ENCODE data around the gene CDT1. TPM values are rescaled to one million over a fixed set of nuclear protein-coding genes. Genes with fewer than 3 reads are reported as not detected.

Gene CDT1
- total RNA-seq, 4 donors from 2014 or later, result 0.17 to 1.4 (median 0.34) TPM; not detected in 1

DNA sequence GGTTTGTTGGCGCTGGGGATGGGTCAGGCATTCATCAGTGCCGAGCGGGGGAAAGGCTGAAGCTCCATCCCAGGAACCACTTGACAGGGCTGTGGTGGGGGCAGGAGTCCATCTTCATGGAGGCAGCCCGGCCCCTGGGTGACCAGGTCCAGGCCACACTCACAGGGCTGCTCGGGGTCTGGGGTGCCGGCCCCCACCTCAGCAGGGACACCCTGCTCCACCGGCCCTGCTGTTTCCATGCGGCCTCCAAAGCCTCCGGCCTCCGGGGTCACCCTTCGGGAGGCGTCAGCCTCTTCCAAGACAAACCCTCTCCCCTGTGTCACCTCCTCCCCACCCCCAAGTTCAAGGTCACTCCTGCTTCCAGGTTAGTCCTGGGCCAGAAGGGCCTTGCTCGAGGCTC, 31.1 kb downstream of the CDT1 start:
- DNase-seq (ENCODE audit: extremely low spot score), result no peak
- 92% methylated on average over 10 of the region's 13 CpGs for WGBS
- Histone ChIP-seq H3K4me3 (no peak overlapping the region), H3K27me3 (no peaks in the 10 kb centered on the region), H3K36me3 (peaks cover 14 to 56% (median 41%) of the 10 kb centered on the region in 4 donors), H3K27ac (replicated peaks in 1 of 4) (no peak overlapping the region), H3K4me1 (no peaks in the 10 kb centered on the region), H3K9me3 (no peaks in the 10 kb centered on the region)
- TF ChIP-seq, protein P1, sequence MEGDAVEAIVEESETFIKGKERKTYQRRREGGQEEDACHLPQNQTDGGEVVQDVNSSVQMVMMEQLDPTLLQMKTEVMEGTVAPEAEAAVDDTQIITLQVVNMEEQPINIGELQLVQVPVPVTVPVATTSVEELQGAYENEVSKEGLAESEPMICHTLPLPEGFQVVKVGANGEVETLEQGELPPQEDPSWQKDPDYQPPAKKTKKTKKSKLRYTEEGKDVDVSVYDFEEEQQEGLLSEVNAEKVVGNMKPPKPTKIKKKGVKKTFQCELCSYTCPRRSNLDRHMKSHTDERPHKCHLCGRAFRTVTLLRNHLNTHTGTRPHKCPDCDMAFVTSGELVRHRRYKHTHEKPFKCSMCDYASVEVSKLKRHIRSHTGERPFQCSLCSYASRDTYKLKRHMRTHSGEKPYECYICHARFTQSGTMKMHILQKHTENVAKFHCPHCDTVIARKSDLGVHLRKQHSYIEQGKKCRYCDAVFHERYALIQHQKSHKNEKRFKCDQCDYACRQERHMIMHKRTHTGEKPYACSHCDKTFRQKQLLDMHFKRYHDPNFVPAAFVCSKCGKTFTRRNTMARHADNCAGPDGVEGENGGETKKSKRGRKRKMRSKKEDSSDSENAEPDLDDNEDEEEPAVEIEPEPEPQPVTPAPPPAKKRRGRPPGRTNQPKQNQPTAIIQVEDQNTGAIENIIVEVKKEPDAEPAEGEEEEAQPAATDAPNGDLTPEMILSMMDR (IDR thresholded peaks at IDR 0.05), result no peak
- no peak for TF ChIP-seq POLR2AphosphoS5 (IDR thresholded peaks at IDR 0.05)
- TF ChIP-seq POLR2A (IDR thresholded peaks at IDR 0.05; ENCODE audit: low read depth), result no peak
- TF ChIP-seq EP300 (IDR thresholded peaks at IDR 0.05), result no peak
- intact Hi-C loops (cut with DNase I), result no loop called here

- intact Hi-C loops (cut with DNase I), result no loop called here
- TF ChIP-seq POLR2A (IDR thresholded peaks at IDR 0.05; ENCODE audit: low read depth) (no peak), POLR2AphosphoS5 (IDR thresholded peaks at IDR 0.05) (no peak), EP300 (IDR thresholded peaks at IDR 0.05) (no peak)
- TF ChIP-seq, protein P1 (IDR thresholded peaks at IDR 0.05), result no peak
- no peak overlapping the region for H3K27ac ChIP-seq (replicated peaks in 1 of 4)
- 82% methylated on average over 9 of the region's 11 CpGs for WGBS
- DNase-seq (ENCODE audit: extremely low spot score), result no peak
- H3K9me3 ChIP-seq, result no peaks in the 10 kb centered on the region
- no peak overlapping the region for H3K4me3 ChIP-seq
- H3K4me1 ChIP-seq, result no peaks in the 10 kb centered on the region
- H3K27me3 ChIP-seq, result no peaks in the 10 kb centered on the region
- peaks cover 21 to 58% (median 46%) of the 10 kb centered on the region in 4 donors for H3K36me3 ChIP-seq
Measured at GRCh38 chr16:88835383-88835782, 31.8 kb downstream of the CDT1 start.

- H3K27ac ChIP-seq (replicated peaks in 1 of 4), result no peak overlapping the region
- H3K4me3 ChIP-seq, result no peak overlapping the region
- 96% methylated on average over 15 of the region's 33 CpGs for whole genome bisulfite sequencing
- peaks cover 24 to 59% (median 48%) of the 10 kb centered on the region in 4 donors for H3K36me3 ChIP-seq
- no peak for DNase-seq (ENCODE audit: extremely low spot score)
- no peaks in the 10 kb centered on the region for H3K27me3 ChIP-seq
- intact Hi-C loops (cut with DNase I), result no loop called here
- TF ChIP-seq EP300 (IDR thresholded peaks at IDR 0.05) (no peak), POLR2AphosphoS5 (IDR thresholded peaks at IDR 0.05) (no peak), POLR2A (IDR thresholded peaks at IDR 0.05; ENCODE audit: low read depth) (no peak)
- TF ChIP-seq, protein P1 (IDR thresholded peaks at IDR 0.05), result no peak
- no peaks in the 10 kb centered on the region for H3K4me1 ChIP-seq
- H3K9me3 ChIP-seq, result no peaks in the 10 kb centered on the region
Measured at GRCh38 chr16:88835818-88836217, 32.2 kb downstream of the CDT1 start.

- 90% methylated on average over 16 of the region's 17 CpGs for WGBS
- intact Hi-C loops (cut with DNase I), result no loop called here
- Histone ChIP-seq H3K27me3 (no peaks in the 10 kb centered on the region), H3K9me3 (no peaks in the 10 kb centered on the region), H3K4me3 (no peak overlapping the region), H3K4me1 (no peaks in the 10 kb centered on the region), H3K36me3 (peaks cover 24 to 66% (median 54%) of the 10 kb centered on the region in 4 donors), H3K27ac (replicated peaks in 1 of 4) (no peak overlapping the region)
- TF ChIP-seq, protein P1 (IDR thresholded peaks at IDR 0.05), result no peak
- TF ChIP-seq POLR2AphosphoS5 (IDR thresholded peaks at IDR 0.05) (no peak), EP300 (IDR thresholded peaks at IDR 0.05) (no peak), POLR2A (IDR thresholded peaks at IDR 0.05; ENCODE audit: low read depth) (no peak)
- no peak for DNase-seq (ENCODE audit: extremely low spot score)
Measured at GRCh38 chr16:88836791-88837190, 33.2 kb downstream of the CDT1 start.

DNA sequence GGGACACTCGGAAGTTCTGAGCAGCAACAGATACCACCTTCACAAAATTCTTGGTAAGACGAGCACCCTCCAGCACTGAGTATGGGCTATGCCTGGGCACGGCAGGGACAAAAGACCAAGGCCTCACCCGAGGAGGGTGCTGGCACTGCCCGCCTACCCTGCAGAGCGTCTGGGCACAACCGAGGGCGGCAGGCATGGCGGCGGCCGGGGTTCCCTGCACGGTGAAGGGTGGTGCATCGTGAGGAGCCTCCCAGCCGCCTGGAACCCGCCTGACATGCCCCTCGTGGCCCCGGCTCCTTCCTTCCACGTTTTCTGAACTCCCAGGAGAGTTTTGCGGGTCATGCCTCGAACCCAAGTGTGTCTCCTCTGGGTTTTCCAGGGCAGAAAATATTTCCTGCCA, 34.2 kb downstream of the CDT1 start:
- H3K4me3 ChIP-seq, result no peak overlapping the region
- intact Hi-C loops (cut with DNase I), result no loop called here
- no peak for DNase-seq (ENCODE audit: extremely low spot score)
- no peaks in the 10 kb centered on the region for H3K9me3 ChIP-seq
- no peak overlapping the region for H3K27ac ChIP-seq (replicated peaks in 1 of 4)
- peaks cover 24 to 74% (median 61%) of the 10 kb centered on the region in 4 donors for H3K36me3 ChIP-seq
- H3K4me1 ChIP-seq, result no peaks in the 10 kb centered on the region
- 93% methylated on average over 18 of the region's 20 CpGs for WGBS
- no peaks in the 10 kb centered on the region for H3K27me3 ChIP-seq
- no peak for TF ChIP-seq EP300 (IDR thresholded peaks at IDR 0.05)
- no peak for TF ChIP-seq POLR2A (IDR thresholded peaks at IDR 0.05; ENCODE audit: low read depth)
- TF ChIP-seq POLR2AphosphoS5 (IDR thresholded peaks at IDR 0.05), result no peak
- TF ChIP-seq, protein P1 (IDR thresholded peaks at IDR 0.05), result no peak

All from esophagus muscularis mucosa (tissue), 4 donors.